GM21515 (cell line): ENCODE data around the gene EAPP.
"Not testable (repeated sequence)": the region's sequence is repeated elsewhere in the genome, so short reads cannot be mapped to it uniquely, and the experiment has no call there.

ENCODE experiments used
- ATAC-seq: cut with Tn5 transposase; IDR thresholded peaks from one replicate; pipeline ENCODE4 v1.9.1; 2021; ENCODE audit not compliant: unreplicated experiment

Gene EAPP

DNA sequence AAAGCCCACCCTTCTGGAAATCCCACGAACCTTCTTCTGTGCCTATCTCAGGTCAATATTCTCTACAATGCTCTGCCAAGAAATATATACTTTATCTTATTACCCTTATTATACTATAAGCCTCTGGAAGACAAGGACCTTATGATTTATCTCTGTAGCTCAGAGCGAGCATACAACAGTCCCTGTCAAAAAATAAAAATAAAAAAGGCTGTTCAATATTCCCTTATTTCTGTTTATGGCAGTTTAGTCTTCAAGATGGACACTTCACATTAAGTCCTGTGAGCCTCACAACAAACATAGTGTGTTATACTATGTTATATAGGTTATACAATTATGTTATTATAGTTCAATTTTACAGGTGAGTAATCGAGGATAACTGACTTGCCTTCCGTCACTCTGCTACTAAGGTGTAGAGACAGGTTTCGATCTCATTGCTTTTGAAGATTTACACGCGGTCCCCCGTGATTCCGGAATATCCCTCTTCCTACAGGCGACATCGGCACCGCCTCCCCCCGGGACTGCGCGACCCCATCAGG lies 562 bp downstream of the EAPP start:
- ATAC-seq = peak; percentile 5

DNA sequence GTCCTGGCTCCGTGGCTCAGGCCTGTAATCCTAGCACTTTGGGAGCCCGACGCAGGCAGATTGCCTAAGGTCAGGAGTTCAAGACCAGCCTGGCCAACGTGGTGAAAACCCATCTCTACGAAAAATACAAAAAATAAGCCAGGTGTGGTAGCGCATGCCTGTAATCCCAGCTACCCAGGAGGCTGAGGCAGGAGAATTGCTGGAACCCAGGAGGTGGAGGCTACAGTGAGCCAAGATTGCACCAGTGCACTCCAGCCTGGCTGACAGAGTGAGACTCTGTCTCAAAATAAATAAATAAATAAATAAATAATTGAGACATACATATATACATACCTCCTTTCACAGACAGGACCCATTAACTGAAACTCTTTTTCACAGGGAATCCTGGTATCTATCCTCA lies 1.4 kb downstream of the EAPP start:
- not testable (repeated sequence) for ATAC-seq

DNA sequence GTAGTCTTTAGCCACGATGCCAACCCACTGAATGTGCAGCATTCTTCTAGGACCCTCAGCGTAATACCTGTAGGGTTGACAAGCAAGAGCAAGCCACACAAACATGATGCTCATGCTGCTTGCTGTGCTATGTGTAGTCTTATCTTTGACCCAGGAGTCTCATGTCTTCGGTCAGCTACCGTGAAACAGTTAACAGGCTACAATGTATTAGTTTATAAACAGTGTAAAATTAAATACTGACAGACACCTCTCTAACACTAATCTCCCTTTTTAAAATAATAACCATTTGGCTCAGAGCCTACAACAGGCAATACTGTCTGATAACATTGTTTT lies 1.9 kb downstream of the EAPP start:
- ATAC-seq = no peak

- no peak for ATAC-seq
Measured at GRCh38 chr14:34536951-34537676, 2.4 kb downstream of the EAPP start.

- no peak for ATAC-seq
Measured at GRCh38 chr14:34527591-34527990, 11.9 kb downstream of the EAPP start.

DNA sequence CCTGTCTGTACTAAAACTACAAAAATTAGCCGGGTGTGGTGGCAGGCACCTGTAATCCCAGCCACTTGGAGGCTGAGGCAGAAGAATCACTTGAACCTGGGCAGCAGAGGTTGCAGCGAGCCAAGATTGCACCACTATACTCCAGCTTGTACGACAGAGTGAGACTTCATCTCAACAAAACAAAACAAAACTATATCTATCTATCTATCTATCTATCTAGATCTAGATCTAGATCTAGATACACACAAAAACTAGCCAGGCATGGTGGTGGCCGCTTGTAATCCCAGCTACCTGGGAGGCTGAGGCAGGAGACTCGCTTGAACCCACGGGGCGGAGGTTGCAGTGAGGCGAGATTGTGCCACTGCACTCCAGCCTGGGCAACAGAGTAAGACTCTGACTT lies 15.3 kb downstream of the EAPP start:
- not testable (repeated sequence) for ATAC-seq

DNA sequence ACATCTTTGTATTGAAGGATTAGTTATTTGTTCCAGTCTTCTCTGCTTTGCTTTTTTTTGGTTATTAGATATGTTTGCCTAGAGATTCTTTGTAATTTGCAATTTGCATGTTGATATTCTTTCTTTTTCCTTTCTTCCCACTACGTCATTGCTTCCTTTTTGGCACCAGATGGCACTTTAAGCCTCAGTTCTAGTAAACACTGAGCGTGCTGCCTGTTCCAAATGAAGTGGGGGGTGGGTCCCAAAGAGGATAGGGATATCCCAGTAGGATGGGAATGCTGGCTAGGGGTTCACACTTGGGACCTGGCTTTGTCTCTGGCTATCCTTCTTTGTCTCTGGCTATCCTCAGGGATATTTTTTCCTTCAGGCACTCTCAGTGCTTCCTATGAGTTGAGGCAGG lies 17.0 kb downstream of the EAPP start:
- no peak for ATAC-seq

GRCh38 chr14:34521071-34521470 lies 18.4 kb downstream of the EAPP start:
- not testable (repeated sequence) for ATAC-seq

GRCh38 chr14:34520304-34520970 lies 19.1 kb downstream of the EAPP start:
- ATAC-seq = not testable (repeated sequence)

DNA sequence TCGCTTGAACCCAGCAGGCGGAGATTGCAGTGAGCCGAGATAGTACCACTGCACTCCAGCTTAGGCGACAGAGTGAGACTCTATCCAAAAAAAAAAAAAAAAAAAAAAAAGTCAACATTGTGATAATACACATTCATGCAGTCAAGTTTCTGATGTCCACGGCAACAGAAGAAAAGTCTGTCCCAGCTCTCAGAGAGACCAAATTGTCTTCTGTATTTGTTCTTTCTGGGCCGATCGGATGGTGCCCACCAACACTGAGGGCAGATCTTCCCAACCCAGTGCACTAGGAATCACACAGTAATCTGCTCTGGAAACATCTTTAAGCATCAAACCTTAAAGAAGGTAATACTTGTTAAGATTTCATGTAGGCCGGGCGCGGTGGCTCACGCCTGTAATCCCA lies 31.6 kb downstream of the EAPP start:
- ATAC-seq = no peak

- no peak for ATAC-seq
Measured at GRCh38 chr14:34507459-34507858, 32.0 kb downstream of the EAPP start.

GRCh38 chr14:34505124-34505491 lies 34.4 kb downstream of the EAPP start:
- ATAC-seq = not testable (repeated sequence)

- ATAC-seq = not testable (repeated sequence)
Measured at GRCh38 chr14:34504027-34504426, 35.5 kb downstream of the EAPP start.

DNA sequence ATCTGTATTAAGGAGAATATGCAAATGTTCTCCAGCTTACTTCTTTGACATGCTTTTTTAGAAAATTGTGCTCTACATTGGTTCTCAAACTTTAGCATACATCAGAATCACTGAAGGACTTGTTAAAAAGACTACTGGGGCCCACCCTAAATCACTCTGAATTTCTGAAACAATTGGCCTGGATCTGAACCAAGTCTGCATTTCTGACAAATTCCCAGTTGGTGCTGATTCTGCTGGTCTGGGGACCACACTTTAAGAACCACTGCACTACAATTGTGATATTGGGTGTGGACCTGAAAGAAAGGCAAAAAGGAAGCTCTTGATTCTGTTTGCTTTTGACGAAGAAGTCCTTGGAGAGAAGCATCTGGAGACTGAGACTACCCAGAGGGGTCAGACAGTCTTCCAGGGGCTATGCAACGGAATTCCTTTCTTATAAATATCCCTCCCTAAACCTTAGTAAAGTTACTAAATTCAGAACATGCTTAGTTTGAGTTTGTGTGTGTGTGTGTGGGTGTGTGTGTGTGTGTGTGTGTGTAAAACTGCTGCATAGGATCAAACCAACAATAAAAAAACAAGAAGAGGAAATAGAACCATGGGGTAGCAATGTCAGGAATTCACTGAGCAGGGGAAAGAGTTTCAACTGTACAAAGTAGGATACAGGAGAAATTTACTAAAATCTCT lies 36.8 kb downstream of the EAPP start:
- no peak for ATAC-seq

- no peak for ATAC-seq
Measured at GRCh38 chr14:34502001-34502400, 37.5 kb downstream of the EAPP start.

DNA sequence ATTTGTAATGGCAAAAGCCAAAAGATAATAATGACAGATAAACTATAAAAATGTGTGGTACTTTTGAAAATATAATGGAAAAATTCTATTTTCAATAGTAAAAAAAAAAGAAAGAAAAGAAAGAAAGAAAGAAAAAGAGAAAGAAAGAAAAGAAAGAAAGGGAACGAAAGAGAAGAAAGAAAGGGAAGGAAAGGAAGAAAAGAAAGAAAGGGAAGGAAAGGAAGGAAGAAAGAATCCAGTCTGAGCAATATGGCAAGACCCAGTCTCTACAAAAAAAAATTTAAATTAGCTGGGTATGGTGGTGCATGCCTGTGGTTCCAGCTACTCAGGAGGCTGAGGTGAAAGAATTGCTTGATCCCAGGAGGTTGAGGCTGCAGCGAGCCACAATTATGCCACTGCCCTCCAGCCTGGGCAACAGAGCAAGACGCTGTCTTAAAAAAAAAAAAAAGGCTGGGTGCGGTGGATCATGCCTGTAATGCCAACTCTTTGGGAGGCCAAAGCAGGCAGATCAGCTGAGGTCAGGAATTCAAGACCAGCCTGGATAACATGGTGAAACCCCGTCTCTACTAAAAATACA lies 38.4 kb downstream of the EAPP start:
- no peak for ATAC-seq

GRCh38 chr14:34498684-34499412 lies 40.7 kb downstream of the EAPP start:
- ATAC-seq = no peak

DNA sequence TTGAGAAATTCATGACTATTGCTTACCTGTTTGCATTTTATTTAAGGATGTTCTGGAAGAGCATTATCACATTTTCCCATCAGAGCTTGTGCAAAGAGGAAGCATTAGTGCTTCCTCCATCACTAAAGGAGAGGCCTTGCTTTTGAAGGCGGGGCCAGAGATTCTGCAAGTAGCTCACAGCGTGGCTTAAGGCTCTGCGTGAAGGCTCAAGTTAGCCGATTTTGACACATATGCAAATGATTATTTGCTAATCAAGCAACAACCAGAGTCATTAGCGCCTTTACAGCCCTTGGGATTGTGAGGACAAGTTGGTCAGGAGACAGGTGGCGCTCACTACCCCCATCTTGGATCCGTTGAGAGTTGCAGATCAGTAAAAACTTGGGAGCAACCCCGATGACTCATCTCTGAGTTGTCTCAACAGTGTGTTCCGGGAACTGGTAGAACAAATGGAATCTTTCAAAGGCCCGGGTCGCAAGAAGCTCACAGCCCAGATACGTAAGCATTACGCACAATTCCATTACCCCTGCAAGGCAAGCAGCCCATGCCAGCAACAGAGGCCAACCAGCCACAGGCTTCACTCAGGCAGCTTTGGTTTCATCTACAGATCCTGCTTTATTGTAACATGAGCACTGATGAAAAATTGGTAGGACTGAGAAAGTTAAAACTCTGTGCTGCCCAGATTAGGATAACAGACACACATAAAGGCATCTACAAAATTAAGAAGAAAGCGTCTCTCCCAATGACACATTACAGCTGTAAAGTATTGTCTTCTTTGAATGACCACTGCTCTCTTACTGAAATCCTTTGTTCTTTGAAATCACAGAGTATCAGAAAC lies 42.6 kb downstream of the EAPP start:
- no peak for ATAC-seq

DNA sequence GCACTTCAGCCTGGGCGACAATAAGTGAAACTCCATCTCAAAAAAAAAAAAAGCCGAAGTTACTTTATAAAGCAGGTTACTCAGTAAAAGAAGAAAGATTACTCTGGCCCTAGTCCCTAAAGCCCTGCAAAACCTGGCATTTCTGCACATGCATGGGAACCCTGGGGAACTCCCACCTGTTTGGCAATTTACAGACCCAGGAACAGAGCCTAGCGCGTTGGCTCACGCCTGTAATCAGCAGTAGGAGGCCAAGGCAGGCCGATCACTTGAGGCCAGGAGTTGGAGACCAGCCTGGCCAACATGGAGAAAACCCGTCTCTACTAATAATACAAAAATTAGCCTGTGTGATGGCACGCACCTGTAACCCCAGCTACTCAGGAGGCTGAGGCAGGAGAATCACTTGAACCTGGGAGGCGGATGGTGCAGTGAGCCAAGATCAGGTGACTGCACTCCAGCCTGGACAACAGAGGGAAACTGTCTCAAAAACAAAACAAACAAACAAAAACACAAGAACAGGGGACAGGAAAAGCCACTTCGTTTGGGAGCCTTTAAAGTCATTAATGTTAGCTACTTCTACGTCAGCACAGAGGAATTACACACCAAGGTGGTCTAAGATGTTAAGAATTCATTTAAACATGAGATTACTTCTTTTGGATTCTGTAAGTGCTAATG lies 43.4 kb downstream of the EAPP start:
- no peak for ATAC-seq

DNA sequence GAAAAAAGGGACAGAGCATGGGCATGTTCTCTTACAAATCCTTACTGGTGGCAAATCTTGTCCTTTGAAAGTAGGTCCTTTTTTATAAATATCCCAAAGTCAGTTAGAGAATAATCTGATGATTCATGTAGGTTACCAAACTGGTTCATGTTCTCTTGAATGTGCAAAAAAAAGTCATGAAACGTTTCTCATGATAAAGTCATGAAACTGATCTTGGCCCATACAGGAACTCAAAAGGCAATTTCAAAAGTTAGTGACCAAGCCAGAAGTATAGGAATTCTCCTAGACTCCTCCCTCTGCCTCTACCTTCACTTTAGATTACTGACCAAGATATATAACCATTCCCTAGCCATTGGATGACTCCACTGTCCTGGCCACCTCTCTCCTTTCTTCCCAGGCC lies 50.2 kb downstream of the EAPP start:
- ATAC-seq = no peak
